Activated naive CD8-positive, alpha-beta T cell treated with anti-CD3 and anti-CD28 coated beads, Interleukin-2, amount 50 U/mL, for 16 hours (primary cell): ENCODE measurements around the gene UMAD1.

Experiments
- DNase-seq: peaks from one replicate; pipeline ENCODE4 v3.0.0-alpha.2; 2020; ENCODE audit warnings: low read depth, low spot score

The UMAD1 gene

DNA sequence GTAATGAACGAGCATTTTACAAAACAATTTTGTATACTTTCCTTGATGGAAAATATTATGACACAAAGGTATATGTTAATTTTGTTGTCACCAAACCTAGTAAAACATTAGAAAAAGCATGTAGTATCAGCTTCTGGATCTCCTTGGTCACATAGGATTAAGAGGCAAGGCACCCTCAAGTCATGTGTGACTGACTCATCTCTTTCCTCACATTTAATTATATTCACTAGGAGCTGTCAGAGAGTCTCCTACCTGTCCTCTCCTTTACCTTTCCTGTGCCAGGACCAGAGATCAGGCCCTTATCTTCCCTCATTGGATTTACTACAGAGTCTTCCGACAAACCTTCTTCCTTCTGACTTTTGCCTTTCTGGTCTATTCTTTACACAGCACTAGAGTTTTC, 189.1 kb downstream of the UMAD1 start:
- DNase-seq = no peak

DNA sequence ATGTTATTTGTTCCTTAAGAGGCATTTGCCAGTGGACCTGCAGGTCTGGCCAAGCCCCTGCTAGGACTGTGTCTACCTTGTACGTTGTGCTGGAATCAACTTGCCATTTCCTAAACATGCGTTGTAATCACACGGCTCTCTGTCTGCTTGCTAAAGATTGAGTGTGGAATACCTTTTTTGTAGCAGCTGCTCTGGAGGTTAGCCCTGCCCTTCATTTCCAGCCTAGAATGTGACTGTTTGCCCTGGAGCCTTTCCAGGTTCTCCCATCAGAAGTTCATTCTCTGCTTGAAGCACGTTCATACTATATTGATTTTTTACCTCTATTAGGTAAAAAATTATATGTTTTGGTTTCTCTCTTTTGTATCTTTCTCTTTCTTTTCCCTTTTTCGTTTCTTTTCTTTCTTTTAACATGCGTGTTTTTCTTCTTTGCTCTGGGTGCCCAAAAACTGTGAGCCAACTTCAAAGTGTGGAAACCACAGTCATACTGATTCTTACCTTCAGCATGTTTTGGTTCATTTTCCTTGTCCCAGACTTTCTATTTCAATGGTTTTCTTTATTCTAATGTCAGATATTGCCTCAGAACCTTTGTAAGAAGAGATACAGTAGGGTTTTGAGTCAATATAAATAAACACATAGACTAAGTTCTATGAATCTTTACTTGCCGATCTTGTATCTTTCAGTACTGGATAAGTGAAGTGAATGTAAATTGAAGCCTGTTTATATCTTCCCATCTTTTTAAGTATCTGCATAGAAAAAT, 189.7 kb downstream of the UMAD1 start:
- no peak for DNase-seq

GRCh38 chr7:7832518-7832917, 192.0 kb downstream of the UMAD1 start:
- no peak for DNase-seq

- no peak for DNase-seq
Observed at GRCh38 chr7:7834761-7835160, 194.2 kb downstream of the UMAD1 start.

DNA sequence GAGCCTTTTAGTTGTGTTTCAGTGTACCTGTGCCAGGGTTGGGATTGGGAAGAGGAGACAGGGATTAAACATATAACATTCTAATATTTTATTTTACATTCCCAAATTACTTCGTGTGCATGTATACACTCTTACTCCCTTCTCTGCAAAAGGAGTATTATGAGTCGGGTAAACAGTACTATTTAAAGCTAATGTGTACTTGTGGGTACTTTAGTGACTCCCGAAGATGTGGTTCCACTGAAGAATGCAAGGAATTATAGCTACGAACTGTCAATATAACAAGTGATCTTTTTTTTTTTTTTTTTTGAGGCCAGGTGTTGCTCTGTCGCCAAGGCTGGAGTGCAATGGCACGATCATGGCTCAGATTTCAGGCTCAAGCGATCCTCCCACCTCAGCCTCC, 200.5 kb downstream of the UMAD1 start:
- no peak for DNase-seq

- no peak for DNase-seq
Observed at GRCh38 chr7:7843240-7843639, 202.7 kb downstream of the UMAD1 start.

DNA sequence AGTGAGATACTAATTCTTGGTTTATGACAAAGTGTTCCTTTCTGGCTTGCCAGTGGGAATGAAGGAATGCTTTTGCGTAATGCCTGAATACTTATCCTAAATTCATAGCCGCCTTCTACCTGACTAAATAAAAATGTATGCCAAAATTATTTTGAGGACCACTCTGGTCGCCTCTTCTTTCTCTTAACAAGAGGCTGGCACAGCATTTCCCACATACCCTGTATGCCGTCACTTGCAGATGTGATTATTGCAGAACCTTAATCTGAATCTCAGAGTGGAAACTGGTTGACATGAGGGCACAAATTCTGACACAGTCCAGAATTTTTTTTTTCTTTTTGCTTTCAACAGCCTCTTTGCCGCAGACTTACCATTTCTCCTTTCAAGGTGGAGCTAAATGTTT, 203.4 kb downstream of the UMAD1 start:
- no peak for DNase-seq

- DNase-seq = no peak
Observed at GRCh38 chr7:7848246-7848645, 207.7 kb downstream of the UMAD1 start.

DNA sequence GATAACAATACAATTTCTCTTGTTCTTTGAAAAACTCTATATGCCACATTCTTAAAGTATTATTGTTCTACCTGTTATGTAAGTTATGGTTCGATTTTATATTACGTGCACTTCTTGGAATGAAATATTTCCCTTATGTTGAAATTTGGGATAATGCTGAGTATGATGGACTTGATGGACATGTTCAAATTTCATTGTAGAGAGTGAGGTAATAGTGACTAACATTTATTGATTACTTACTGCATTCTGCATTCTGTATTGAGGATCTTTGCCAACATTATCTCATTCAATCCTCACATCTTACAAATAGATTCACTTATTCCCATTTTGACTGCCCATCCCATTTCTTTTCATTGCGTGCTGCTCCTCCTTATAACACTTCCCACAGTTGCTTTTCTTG, 208.3 kb downstream of the UMAD1 start:
- DNase-seq = no peak

GRCh38 chr7:7850150-7850549, 209.6 kb downstream of the UMAD1 start:
- no peak for DNase-seq

DNA sequence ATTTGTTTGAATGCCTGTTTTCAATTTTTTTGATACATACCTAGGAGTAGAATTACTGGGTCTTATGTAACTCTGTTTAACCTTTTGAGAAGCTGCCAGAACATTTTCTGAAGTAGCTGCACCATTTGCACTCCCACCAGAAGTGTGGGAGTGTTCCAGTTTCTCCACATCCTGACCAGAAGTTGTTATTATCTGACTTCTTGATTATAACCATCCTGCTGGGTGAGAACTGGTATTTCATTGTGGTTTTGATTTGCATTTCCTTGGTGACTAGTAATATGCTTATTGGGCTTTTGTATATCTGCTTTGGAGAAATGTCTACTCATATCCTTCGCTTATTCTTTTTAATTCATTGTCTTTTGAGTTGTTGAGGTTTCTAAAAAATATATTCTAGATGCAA, 210.8 kb downstream of the UMAD1 start:
- DNase-seq = no peak

DNA sequence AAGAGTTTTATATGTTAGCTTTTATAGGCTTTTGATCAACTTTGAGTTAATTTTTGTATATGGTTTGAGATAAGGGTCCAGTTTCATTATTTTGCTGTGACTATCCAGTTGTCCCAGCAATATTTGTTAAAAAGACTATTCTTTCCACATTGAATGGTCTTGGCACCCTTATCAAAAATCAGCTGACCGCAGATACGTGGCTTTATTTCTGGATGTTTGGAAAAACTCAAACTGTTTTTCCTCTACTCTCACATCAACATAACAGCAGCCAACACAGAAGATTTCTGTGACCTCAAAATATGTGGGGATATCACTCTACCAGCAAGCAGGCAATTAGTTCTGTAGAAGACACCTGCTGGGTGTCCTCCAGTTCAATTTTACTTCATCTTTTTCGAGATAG, 211.4 kb downstream of the UMAD1 start:
- DNase-seq = no peak

GRCh38 chr7:7857143-7857583, 216.6 kb downstream of the UMAD1 start:
- DNase-seq = no peak

- DNase-seq = no peak
Observed at GRCh38 chr7:7858559-7858958, 218.0 kb downstream of the UMAD1 start.

- DNase-seq = no peak
Observed at GRCh38 chr7:7859411-7859810, 218.9 kb downstream of the UMAD1 start.

GRCh38 chr7:7861211-7861633, 220.7 kb downstream of the UMAD1 start:
- DNase-seq = no peak

DNA sequence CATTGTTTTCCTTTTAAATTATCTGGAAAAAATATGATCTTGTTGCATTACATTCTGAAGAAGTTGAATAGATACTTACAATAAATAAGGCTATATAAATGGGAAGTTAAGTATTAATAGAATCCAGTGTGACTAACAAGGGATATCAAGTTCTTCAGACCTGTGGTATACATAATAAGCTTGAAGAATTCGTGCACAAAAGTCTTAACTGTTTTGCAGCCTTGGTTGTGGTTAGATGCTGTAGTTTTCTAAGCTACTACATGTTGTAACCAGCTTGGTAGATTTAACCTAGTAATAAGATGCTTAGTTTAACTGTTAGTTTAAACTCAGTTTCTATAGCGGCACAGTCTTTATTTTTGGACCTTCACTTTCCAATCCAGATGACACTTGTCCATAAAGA, 221.8 kb downstream of the UMAD1 start:
- DNase-seq = no peak

- DNase-seq = no peak
Observed at GRCh38 chr7:7867846-7868571, 227.5 kb downstream of the UMAD1 start.

- DNase-seq = no peak
Observed at GRCh38 chr7:7868572-7868899, 228.0 kb downstream of the UMAD1 start.

- DNase-seq = no peak
Observed at GRCh38 chr7:7869036-7869435, 228.5 kb downstream of the UMAD1 start.

DNA sequence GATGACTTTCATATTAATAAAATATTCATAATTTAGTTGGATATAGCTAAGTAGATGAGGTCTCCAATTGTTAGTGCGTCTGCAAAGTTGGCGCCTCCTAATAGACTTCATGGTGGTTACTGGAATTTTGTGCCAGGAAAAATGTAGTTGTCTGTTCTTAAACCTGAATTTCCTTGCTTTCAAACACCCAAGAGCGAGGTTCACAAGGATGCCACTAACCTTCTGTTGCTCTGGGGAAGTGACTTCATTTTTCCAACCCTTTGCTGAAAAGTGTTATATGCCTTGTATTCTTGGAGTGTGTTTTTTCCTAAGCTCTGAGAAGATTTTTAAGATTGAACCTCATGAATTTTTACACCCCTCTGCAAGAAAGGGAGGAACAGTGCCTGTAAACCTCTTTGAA, 229.1 kb downstream of the UMAD1 start:
- no peak for DNase-seq

DNA sequence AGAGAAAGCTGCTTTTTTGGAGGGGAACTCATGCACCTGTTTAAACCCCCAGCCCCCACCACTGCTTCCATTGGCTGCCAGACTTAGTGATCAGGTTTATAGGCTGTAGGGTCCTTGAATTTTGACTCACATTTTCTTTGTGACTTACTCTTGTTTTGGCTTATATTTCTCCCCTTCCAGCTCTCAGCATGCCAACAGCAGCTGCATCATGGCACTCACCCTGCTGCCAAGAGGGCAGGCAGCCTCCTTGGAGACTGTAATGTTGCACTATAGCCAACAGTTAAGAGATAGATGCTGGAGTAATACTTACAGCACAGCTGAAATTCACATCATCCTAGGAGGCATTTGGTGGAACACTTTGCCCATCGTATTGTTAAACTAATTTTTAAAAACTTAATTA, 230.0 kb downstream of the UMAD1 start:
- no peak for DNase-seq

- DNase-seq = no peak
Observed at GRCh38 chr7:7876419-7876818, 235.9 kb downstream of the UMAD1 start.
